Hepatocyte (in vitro differentiated cells): ENCODE data around the gene ZNF436.

Experiments used
- EZH2 ChIP-seq: fragments of 200-600 bp; sonication (generic); IDR thresholded peaks from 2 replicates; pipeline ENCODE4 v1.6.1; 2016; ENCODE audit warnings: antibody characterized with exemption, mild to moderate bottlenecking, borderline replicate concordance
- EZH2phosphoT487 ChIP-seq: fragments of 200-600 bp; sonication (generic); IDR thresholded peaks from one replicate; pipeline ENCODE4 v1.6.1; 2018; ENCODE audit warnings: antibody characterized with exemption, mild to moderate bottlenecking, low read depth, moderate library complexity; ENCODE audit not compliant: unreplicated experiment, severe bottlenecking
- TF ChIP-seq, protein P1 (sequence below): fragments of 200-600 bp; sonication (generic); IDR thresholded peaks from 2 replicates; pipeline ENCODE4 v1.5.1; 2016; ENCODE audit warnings: antibody characterized with exemption, mild to moderate bottlenecking; ENCODE audit not compliant: poor library complexity

GRCh38 chr1:23367791-23368561 is 1.7 kb downstream of the ZNF436 start:
- TF ChIP-seq, protein P1, sequence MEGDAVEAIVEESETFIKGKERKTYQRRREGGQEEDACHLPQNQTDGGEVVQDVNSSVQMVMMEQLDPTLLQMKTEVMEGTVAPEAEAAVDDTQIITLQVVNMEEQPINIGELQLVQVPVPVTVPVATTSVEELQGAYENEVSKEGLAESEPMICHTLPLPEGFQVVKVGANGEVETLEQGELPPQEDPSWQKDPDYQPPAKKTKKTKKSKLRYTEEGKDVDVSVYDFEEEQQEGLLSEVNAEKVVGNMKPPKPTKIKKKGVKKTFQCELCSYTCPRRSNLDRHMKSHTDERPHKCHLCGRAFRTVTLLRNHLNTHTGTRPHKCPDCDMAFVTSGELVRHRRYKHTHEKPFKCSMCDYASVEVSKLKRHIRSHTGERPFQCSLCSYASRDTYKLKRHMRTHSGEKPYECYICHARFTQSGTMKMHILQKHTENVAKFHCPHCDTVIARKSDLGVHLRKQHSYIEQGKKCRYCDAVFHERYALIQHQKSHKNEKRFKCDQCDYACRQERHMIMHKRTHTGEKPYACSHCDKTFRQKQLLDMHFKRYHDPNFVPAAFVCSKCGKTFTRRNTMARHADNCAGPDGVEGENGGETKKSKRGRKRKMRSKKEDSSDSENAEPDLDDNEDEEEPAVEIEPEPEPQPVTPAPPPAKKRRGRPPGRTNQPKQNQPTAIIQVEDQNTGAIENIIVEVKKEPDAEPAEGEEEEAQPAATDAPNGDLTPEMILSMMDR: no peak
- no peak for TF ChIP-seq EZH2
- no peak for TF ChIP-seq EZH2phosphoT487
